Vagina (tissue), 2 donors: ENCODE results near the gene EML1. TPM values are rescaled to one million over a fixed set of nuclear protein-coding genes. Genes with fewer than 3 reads are reported as not detected.

ENCODE experiments used
- DNase-seq, 2 donors: peaks; one replicate each; pipeline ENCODE4 v3.0.0-alpha.2; 2017; ENCODE audit errors: extremely low spot score in 2 of 2
- H3K27ac ChIP-seq: fragments of 200-600 bp; sonication (generic); one replicate; pipeline ENCODE4 v1.5.1; 2019
- H3K27me3 ChIP-seq: fragments of 200-600 bp; sonication (generic); one replicate; pipeline ENCODE4 v1.5.1; 2019
- H3K36me3 ChIP-seq, 2 donors: fragments of 200-600 bp; sonication (generic); one replicate each; pipeline ENCODE4 v1.5.1; 2017 to 2019
- H3K4me1 ChIP-seq: fragments of 200-600 bp; sonication (generic); one replicate; pipeline ENCODE4 v1.5.1; 2019
- H3K4me3 ChIP-seq, 2 donors: fragments of 200-600 bp; sonication (generic); 1 replicate in 1 of 2; 2 replicates in 1 of 2; pipeline ENCODE4 v1.5.1; 2016 to 2019
- H3K9me3 ChIP-seq: fragments of 200-600 bp; sonication (generic); one replicate; pipeline ENCODE4 v1.5.1; 2019
- POLR2A ChIP-seq, 2 donors: fragments of 450-650 bp; IDR thresholded peaks; one replicate each; pipeline ENCODE4 v1.6.1; 2017; ENCODE audit warnings: antibody characterized with exemption in 2 of 2, mild to moderate bottlenecking in 2 of 2, moderate library complexity in 2 of 2
- POLR2AphosphoS5 ChIP-seq, 2 donors: sonication (generic); formaldehyde crosslinking; IDR thresholded peaks; one replicate each; pipeline ENCODE4 v1.9.0; 2017; ENCODE audit warnings: antibody characterized with exemption in 2 of 2, mild to moderate bottlenecking in 2 of 2, low read depth in 1 of 2; ENCODE audit not compliant: insufficient read depth in 1 of 2
- intact Hi-C: fragments of 100-400 bp; cut with DNase I; formaldehyde crosslinking; loops from one replicate; pipeline ENCODE4 v1.15.1; 2023
- total RNA-seq: library from RNA; depleted of rRNA; stranded (reverse); fragments of >200 nt; gene quantifications from one replicate; pipeline ENCODE4 v1.2.3, GENCODE V29; 2016
- TF ChIP-seq, protein P1 (sequence below), 3 experiments: fragments of 450-650 bp in 2 of 3; fragments of 200-600 bp in 1 of 3; sonication (generic) in 1 of 3; IDR thresholded peaks; one replicate each; pipeline ENCODE4 v1.5.1; 2017 to 2019; ENCODE audit warnings: antibody characterized with exemption in 3 of 3, mild to moderate bottlenecking in 2 of 3, moderate library complexity in 2 of 3

Gene EML1
- total RNA-seq, 1 donor from 2014 or later = 32.7 TPM

GRCh38 chr14:99780690-99781089 lies 12.5 kb upstream of the EML1 start:
- Histone ChIP-seq H3K9me3 (no peaks in the 10 kb centered on the region), H3K4me3 (no peak overlapping the region), H3K27me3 (no peaks in the 10 kb centered on the region), H3K4me1 (no peaks in the 10 kb centered on the region), H3K36me3 (no peaks in the 10 kb centered on the region), H3K27ac (no peak overlapping the region)
- intact Hi-C loops = no loop called here
- no peak for DNase-seq
- TF ChIP-seq POLR2A (IDR thresholded peaks at IDR 0.05) = no peak
- TF ChIP-seq POLR2AphosphoS5 (IDR thresholded peaks at IDR 0.05; ENCODE audit: insufficient read depth in 1 of 2, low read depth in 1 of 2) = no peak
- TF ChIP-seq, protein P1, sequence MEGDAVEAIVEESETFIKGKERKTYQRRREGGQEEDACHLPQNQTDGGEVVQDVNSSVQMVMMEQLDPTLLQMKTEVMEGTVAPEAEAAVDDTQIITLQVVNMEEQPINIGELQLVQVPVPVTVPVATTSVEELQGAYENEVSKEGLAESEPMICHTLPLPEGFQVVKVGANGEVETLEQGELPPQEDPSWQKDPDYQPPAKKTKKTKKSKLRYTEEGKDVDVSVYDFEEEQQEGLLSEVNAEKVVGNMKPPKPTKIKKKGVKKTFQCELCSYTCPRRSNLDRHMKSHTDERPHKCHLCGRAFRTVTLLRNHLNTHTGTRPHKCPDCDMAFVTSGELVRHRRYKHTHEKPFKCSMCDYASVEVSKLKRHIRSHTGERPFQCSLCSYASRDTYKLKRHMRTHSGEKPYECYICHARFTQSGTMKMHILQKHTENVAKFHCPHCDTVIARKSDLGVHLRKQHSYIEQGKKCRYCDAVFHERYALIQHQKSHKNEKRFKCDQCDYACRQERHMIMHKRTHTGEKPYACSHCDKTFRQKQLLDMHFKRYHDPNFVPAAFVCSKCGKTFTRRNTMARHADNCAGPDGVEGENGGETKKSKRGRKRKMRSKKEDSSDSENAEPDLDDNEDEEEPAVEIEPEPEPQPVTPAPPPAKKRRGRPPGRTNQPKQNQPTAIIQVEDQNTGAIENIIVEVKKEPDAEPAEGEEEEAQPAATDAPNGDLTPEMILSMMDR (IDR thresholded peaks at IDR 0.05) = no peak

DNA sequence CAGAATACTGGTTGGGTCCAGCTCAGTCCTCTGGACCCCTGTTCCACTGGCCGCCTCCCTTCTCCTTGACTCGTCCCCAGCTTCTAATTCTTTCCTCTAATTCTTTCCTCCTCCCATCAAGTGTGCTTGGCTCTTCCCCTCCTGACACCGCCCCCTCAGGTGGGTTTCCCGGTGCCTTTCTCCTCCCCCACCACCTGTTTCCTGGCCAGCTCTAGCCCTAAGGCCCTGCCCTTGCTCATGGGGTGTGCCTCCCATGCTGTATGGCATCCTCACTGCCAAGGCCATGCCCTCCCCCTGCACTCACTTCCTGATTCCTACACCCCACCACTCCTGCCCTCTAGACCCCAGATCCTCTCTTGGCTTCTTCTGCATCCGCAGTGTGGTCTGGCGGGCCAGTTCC lies 12.1 kb upstream of the EML1 start:
- no peaks in the 10 kb centered on the region for H3K4me1 ChIP-seq
- no peak for DNase-seq
- no peak overlapping the region for H3K27ac ChIP-seq
- no peaks in the 10 kb centered on the region for H3K9me3 ChIP-seq
- intact Hi-C loops = no loop called here
- no peaks in the 10 kb centered on the region for H3K27me3 ChIP-seq
- H3K36me3 ChIP-seq = no peaks in the 10 kb centered on the region
- TF ChIP-seq POLR2A (IDR thresholded peaks at IDR 0.05) (no peak), POLR2AphosphoS5 (IDR thresholded peaks at IDR 0.05; ENCODE audit: insufficient read depth in 1 of 2, low read depth in 1 of 2) (no peak)
- TF ChIP-seq, protein P1 (IDR thresholded peaks at IDR 0.05) = no peak
- no peak overlapping the region for H3K4me3 ChIP-seq

DNA sequence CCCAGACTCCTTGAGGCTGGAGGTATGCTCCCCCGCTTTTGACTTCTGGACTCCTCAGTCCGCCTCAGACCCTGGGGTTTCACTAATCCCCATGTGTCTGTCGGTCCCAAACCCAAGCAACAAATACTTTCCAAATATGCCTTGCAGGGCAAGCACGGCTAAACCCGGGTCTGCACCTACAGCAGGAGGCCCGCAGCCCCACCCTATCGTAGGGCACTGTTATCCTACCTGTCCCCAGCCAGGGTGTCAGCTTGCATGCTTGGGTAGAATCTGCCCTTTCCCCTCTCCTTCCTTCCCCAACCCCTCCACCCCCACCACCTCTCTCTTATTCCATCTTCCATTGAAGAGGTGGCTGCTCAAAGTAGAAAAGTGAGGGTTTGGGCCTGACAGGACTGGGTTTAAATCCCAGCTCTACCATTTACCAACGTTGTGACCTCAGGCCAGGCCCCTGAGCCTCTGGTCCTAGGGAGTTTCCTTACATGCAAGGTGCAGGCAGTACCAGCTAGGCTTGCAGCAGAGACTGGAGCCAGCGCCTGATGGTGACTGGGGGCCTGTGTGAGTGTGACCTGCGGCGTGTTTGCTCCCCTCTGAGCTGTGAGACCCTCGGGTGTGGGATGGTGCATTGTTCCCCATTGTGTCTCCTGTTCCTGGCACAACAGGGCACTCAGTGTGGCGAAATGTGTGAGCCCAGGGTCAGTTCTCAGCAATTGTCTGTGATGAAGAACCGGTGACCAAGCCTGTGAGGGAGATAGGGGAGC lies 11.2 kb upstream of the EML1 start:
- no peak overlapping the region for H3K27ac ChIP-seq
- no peak for DNase-seq
- no peaks in the 10 kb centered on the region for H3K4me1 ChIP-seq
- H3K27me3 ChIP-seq = no peaks in the 10 kb centered on the region
- TF ChIP-seq POLR2A (IDR thresholded peaks at IDR 0.05) = no peak
- intact Hi-C loops = no loop called here
- H3K4me3 ChIP-seq = no peak overlapping the region
- no peaks in the 10 kb centered on the region for H3K9me3 ChIP-seq
- no peaks in the 10 kb centered on the region for H3K36me3 ChIP-seq

- H3K27ac ChIP-seq = no peak overlapping the region
- no peak for DNase-seq
- intact Hi-C loops = no loop called here
- no peaks in the 10 kb centered on the region for H3K4me1 ChIP-seq
- H3K27me3 ChIP-seq = no peaks in the 10 kb centered on the region
- H3K4me3 ChIP-seq = no peak overlapping the region
- H3K36me3 ChIP-seq = no peaks in the 10 kb centered on the region
- TF ChIP-seq POLR2AphosphoS5 (IDR thresholded peaks at IDR 0.05; ENCODE audit: insufficient read depth in 1 of 2, low read depth in 1 of 2) (no peak), POLR2A (IDR thresholded peaks at IDR 0.05) (no peak)
- TF ChIP-seq, protein P1 (IDR thresholded peaks at IDR 0.05) = no peak
- H3K9me3 ChIP-seq = no peaks in the 10 kb centered on the region
These were observed 8.7 kb upstream of the EML1 start for GRCh38 chr14:99784508-99784907.

- intact Hi-C loops = no loop called here
- Histone ChIP-seq H3K36me3 (no peaks in the 10 kb centered on the region), H3K9me3 (no peaks in the 10 kb centered on the region), H3K27ac (no peak overlapping the region), H3K4me1 (no peaks in the 10 kb centered on the region), H3K4me3 (no peak overlapping the region), H3K27me3 (no peaks in the 10 kb centered on the region)
- TF ChIP-seq, protein P1 (IDR thresholded peaks at IDR 0.05) = no peak
- no peak for TF ChIP-seq POLR2A (IDR thresholded peaks at IDR 0.05)
- TF ChIP-seq POLR2AphosphoS5 (IDR thresholded peaks at IDR 0.05; ENCODE audit: insufficient read depth in 1 of 2, low read depth in 1 of 2) = no peak
- DNase-seq = no peak
These were observed 7.8 kb upstream of the EML1 start for GRCh38 chr14:99785426-99785825.
